HFFc6 (cell line): Measurements from ENCODE around the gene SLC9C2. TPM values are rescaled to one million over a fixed set of nuclear protein-coding genes. Genes with fewer than 3 reads are reported as not detected.
"Not testable (repeated sequence)": the region's sequence is repeated elsewhere in the genome, so short reads cannot be mapped to it uniquely, and the experiment has no call there.

Experiments used
- DNase-seq: peaks from one replicate; pipeline ENCODE4 v3.0.0-alpha.2; 2018
- H3K27ac Mint-ChIP-seq: 2 replicates; pipeline ENCODE4 v1.8.0; 2020; ENCODE audit warnings: mild to moderate bottlenecking, mixed read lengths
- H3K27me3 Mint-ChIP-seq: 2 replicates; pipeline ENCODE4 v1.8.0; 2021; ENCODE audit warnings: mild to moderate bottlenecking, moderate library complexity, mixed read lengths; ENCODE audit not compliant: insufficient read depth
- H3K36me3 Mint-ChIP-seq: 2 replicates; pipeline ENCODE4 v1.8.0; 2021; ENCODE audit warnings: low read depth, mixed read lengths
- H3K4me1 Mint-ChIP-seq: 2 replicates; pipeline ENCODE4 v1.8.0; 2020; ENCODE audit warnings: low read depth, mixed read lengths
- H3K4me3 Mint-ChIP-seq: 2 replicates; pipeline ENCODE4 v1.8.0; 2020; ENCODE audit warnings: mild to moderate bottlenecking, moderate library complexity, mixed read lengths
- H3K9me3 Mint-ChIP-seq: 2 replicates; pipeline ENCODE4 v1.8.0; 2020; ENCODE audit warnings: mild to moderate bottlenecking, mixed read lengths
- long read RNA-seq: library from polyadenylated mRNA; unstranded; transcript quantifications from one replicate; pipeline ENCODE4 v2.0.0, GENCODE V29; 2019
- total RNA-seq, 6 experiments: library from RNA; stranded (reverse); fragmentation: NEBNext Ultra II Directional; extraction: Animal tissue kit (Norgen Biotek cat#: 25700); gene quantifications; 2 replicates in 1 of 6; 3 replicates in 5 of 6; pipeline ENCODE4 v1.2.3, GENCODE V29; 2021
- TF ChIP-seq, protein P1 (sequence below): fragments of 200-600 bp; sonication (generic); IDR thresholded peaks from 2 replicates; pipeline ENCODE4 v1.5.0; 2021; ENCODE audit warnings: antibody characterized with exemption, mild to moderate bottlenecking

SLC9C2 gene, protein sequence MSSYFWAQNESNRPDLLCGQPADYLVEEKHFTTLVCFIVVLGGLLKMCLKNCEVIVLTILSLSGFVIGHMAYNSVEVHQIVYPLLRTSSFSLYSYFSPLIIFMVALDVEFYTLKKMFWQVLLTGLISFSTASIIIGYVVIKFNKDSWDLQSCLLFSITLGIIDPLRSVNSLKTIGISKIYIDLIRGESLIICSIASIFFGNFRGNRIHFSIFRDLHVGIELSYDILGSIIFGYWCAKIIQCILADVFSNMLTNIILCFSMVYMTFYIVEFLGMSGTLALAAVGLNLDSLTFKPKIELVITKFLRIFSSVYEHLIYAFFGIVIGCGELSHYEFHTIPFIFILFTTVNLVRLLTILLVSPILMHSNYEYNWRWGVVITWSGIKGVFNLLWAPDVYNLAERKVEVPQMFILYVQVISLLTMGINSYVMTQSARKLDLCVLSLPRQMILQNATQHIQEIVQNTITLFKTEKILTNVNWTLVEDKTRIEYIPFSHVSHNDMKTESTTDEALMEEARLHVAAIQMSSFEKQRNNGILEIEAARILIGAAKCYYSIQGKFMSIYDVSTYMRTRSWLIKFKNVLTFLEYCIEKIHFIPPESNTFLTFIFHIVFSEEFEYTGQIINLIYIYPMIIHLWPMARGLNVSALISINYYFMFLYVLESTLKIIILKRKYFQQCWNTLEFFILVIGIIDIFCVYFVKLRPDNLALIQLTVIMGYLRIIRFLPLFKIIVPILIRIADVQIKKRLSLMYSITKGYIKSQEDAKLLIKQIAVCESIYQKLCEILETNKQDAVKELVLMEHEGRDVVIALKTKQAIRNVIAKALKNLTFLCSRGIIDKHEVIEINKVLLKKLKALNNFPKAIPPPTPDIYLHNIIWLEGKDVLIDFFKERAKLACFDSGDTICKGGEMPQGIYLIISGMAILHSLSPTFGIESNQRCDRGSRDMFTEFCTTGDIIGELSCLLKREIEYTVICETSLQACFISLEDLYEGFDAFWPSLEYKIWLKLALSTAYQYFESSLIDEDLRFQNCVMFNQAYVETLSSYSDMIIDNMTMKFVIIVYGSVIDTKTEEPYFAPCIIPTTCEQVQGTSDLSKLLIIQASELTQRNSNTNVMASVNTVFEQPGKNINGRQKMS
- total RNA-seq = not detected
- long read RNA-seq = 0 reads

DNA sequence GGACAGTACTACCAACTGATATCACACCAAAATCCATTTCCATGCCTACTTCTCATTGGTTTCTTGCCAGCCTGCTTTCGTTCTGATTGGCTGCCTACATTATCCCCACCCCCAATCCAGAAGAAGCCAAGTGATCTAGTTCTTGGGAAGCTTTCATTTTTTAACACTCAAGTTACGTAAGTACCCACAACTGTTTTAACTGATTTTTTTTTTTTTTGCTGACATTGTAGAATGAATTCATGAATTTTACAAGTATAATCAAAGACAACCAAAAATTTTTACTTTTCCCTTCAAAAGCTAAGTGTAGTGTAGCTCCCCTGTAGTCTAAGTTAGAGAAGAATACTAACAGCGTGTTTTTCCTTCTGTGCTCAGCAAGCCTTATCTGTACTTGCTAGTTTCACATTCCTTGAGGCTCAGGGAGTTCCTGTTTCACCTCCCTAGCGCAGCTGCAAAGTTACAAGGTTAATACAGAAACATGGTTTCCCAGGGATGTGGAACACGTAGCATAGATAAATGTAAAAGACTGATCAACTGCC lies at the start of gene SLC9C2:
Gene SLC9C2 (minus strand): TSS at position 17 of the 536 bp plus-strand sequence. CDS start 1,296 bp downstream, outside the sequence.
- DNase-seq = no peak
- H3K9me3 Mint-ChIP-seq = no peaks in the 10 kb centered on the region
- H3K4me3 Mint-ChIP-seq = peak within 1 kb of the TSS; percentile 71; the same call in 1 of the 2 replicates
- peaks cover 18% of the 10 kb centered on the region; the same call in 1 of the 2 replicates for H3K4me1 Mint-ChIP-seq
- no peaks in the 10 kb centered on the region for H3K36me3 Mint-ChIP-seq
- TF ChIP-seq, protein P1, sequence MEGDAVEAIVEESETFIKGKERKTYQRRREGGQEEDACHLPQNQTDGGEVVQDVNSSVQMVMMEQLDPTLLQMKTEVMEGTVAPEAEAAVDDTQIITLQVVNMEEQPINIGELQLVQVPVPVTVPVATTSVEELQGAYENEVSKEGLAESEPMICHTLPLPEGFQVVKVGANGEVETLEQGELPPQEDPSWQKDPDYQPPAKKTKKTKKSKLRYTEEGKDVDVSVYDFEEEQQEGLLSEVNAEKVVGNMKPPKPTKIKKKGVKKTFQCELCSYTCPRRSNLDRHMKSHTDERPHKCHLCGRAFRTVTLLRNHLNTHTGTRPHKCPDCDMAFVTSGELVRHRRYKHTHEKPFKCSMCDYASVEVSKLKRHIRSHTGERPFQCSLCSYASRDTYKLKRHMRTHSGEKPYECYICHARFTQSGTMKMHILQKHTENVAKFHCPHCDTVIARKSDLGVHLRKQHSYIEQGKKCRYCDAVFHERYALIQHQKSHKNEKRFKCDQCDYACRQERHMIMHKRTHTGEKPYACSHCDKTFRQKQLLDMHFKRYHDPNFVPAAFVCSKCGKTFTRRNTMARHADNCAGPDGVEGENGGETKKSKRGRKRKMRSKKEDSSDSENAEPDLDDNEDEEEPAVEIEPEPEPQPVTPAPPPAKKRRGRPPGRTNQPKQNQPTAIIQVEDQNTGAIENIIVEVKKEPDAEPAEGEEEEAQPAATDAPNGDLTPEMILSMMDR = no peak
- peaks cover 6% of the 10 kb centered on the region; the same call in 1 of the 2 replicates for H3K27me3 Mint-ChIP-seq
- H3K27ac Mint-ChIP-seq = no peak within 1 kb of the TSS

DNA sequence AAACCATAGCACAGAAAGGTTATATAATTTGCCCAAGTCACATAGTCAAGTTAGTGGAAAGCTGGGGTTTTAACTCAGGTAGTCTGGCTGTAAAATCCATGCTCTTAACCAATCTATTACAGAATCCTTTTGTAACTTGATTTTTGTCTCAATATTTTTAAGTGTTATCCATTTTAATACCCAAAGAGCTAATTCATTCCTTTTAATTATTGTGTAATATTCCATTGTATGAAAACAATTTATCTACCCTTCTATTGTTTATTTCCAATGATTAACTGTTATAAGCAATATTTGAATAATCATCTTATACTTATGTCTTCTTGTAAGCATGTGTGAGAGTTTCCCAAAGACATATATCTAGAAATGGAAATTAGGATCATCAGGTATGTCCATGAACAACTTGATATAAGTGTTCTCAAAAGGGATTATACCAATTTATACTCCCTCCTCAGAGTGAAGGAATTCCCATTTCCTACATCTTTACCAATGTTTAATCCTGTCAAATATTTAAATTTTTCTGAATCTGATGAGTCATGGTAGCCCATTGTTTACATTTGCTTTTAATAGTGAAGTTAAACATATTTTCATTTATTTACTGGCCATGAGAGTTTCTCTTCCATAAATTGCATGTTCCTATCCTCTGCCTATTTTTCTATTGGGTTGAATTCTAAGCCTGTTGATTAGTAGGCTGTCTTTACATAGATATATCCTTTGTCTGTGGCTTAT lies 46.2 kb upstream of the SLC9C2 start:
- 0 out of 2 replicates have a peak, but pooled peaks cover 5% of the 10 kb centered on the region for H3K4me1 Mint-ChIP-seq
- H3K4me3 Mint-ChIP-seq = no peak overlapping the region
- TF ChIP-seq, protein P1 = no peak
- H3K36me3 Mint-ChIP-seq = no peaks in the 10 kb centered on the region
- H3K9me3 Mint-ChIP-seq = peaks cover 4% of the 10 kb centered on the region
- DNase-seq = no peak
- peaks cover 20% of the 10 kb centered on the region; the same call in 1 of the 2 replicates for H3K27me3 Mint-ChIP-seq
- H3K27ac Mint-ChIP-seq = no peak overlapping the region

DNA sequence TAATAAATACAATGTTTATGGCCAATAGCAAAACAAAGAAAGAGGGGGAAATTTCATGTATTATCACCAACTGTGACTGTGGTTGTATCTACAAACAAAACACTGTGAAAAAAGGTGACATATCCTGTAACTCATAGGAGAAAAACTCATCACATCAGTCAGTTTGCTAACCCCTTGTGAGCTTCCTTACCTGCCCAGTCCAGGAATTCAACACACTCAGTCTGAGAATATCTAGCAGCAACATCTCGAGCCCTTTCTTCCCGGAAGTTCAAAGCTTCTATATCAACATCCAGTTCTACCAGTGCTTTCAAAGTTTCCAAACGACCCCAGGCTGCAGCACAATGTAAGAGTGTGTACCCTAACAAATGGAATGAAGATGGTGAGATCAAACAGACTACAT lies 43.8 kb upstream of the SLC9C2 start:
- no peaks in the 10 kb centered on the region for H3K27me3 Mint-ChIP-seq
- DNase-seq = no peak
- peaks cover 8% of the 10 kb centered on the region for H3K36me3 Mint-ChIP-seq
- peaks cover 13% of the 10 kb centered on the region for H3K4me1 Mint-ChIP-seq
- H3K27ac Mint-ChIP-seq = no peak overlapping the region
- TF ChIP-seq, protein P1 = no peak
- H3K4me3 Mint-ChIP-seq = no peak overlapping the region
- H3K9me3 Mint-ChIP-seq = peaks cover 7% of the 10 kb centered on the region

DNA sequence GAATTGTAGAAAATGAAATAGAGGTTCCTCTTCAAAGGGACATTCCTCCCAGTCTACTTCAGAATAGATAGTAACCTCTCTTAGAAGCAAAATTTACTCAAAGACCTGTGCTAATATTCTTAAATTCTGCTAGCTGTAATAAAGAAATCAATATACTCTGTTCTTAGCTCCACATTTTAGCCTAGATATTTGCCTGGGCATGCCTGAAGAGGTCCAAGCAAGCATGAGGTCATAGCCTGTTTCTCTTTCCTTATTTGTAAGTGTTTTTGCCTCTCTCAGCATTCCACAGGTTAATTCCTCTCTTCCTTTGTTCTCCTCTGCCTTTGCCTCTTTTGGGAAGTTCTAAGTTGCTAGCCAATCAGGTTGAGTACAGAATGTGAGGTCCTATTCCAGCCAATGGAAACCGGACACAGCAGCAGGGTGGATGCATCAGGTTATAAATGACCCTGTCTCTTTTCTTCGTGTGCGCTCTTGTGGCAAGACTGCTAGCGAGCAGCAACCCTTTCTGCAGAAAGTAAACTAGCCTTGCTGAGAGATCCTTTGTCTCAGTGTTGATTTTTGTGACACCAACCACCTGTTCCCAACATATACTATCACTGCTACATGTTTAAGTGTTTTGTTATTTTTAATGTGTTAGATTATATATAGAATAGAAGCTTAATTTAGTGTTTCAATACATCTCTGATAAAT lies 39.7 kb upstream of the SLC9C2 start:
- peak overlapping the region; percentile 42; the same call in 1 of the 2 replicates for H3K27ac Mint-ChIP-seq
- H3K4me1 Mint-ChIP-seq, H3K27me3 Mint-ChIP-seq, DNase-seq, H3K4me3 Mint-ChIP-seq: not testable (repeated sequence)
- peaks cover 12% of the 10 kb centered on the region for H3K9me3 Mint-ChIP-seq
- H3K36me3 Mint-ChIP-seq = peaks cover 13% of the 10 kb centered on the region

DNA sequence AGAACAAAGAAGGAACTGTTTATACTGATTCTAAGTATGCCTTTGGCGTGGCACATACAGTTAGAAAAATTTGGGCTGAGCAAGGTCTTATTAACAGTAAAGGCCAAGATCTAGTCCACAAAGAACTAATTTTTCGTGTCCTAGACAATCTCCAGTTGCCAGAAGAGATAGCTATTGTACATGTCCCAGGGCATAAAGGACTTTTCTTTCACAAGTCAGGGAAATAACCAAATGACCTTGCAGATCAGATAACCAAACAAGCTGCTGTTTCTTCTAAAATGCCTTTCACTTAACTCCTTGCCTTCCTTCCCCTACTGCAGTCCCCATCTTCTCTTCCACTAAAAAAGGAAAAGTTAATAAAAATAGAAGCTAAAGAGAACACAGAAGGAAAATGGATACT lies 36.2 kb upstream of the SLC9C2 start:
- Mint-ChIP-seq H3K27ac (no peak overlapping the region), H3K36me3 (peaks cover 17% of the 10 kb centered on the region), H3K4me3 (no peak overlapping the region), H3K27me3 (peaks cover 1% of the 10 kb centered on the region; the same call in 1 of the 2 replicates), H3K9me3 (peaks cover 18% of the 10 kb centered on the region), H3K4me1 (peaks cover 8% of the 10 kb centered on the region)
- DNase-seq = no peak
- TF ChIP-seq, protein P1 = no peak
